Stimulated activated CD8-positive, alpha-beta memory T cell treated with anti-CD3 and anti-CD28 coated beads, Interleukin-12 subunit alpha, Interleukin-12 subunit beta, amount 100 ng/mL, for 24 hours (primary cell): ENCODE data around the gene VPS25.

Experiments used
- DNase-seq: peaks from one replicate; pipeline ENCODE4 v3.0.0-alpha.2; 2020; ENCODE audit errors: extremely low read depth

The VPS25 gene

DNA sequence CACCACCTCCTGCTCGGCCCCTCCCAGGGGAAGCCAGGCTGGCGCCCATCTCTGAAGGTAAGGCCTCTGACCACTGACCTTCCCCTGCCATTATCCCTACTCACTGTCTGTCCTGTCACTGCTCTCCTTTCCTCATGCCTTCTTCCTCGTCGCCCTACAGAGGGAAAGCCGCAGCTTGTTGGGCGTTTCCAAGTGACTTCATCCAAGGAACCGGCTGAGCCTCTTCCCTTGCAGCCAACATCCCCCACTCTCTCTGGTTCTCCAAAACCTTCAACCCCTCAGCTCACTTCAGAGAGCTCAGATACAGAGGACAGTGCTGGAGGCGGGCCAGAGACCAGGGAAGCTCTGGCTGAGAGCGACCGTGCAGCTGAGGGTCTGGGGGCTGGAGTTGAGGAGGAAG is 22.2 kb downstream of the VPS25 start:
- DNase-seq, result no peak

DNA sequence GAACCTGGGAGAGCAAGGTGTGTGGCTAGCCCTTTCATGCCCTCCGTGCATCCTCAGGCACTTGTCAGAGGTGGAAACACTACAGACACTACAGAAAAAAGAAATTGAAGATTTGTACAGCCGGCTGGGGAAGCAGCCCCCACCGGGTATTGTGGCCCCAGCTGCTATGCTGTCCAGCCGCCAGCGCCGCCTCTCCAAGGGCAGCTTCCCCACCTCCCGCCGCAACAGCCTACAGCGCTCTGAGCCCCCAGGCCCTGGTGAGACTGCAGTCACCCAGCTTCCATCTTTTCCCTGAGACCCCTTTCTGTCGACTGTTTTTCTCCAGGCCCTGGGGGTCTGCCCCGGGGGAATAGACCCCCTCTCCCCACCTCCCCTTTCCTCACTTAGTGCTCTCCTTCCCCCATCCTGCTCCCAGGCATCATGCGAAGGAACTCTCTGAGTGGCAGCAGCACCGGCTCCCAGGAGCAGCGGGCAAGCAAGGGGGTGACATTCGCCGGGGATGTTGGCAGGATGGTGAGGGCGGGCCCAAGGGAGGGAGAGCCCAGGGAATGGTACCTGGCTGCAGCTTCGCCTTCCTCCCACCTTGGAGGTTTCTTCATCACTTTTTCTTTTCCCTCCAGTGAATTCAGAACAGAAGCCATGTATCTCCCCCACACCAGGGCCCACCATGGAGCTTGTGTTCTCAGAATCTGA is 23.0 kb downstream of the VPS25 start:
- no peak for DNase-seq

DNA sequence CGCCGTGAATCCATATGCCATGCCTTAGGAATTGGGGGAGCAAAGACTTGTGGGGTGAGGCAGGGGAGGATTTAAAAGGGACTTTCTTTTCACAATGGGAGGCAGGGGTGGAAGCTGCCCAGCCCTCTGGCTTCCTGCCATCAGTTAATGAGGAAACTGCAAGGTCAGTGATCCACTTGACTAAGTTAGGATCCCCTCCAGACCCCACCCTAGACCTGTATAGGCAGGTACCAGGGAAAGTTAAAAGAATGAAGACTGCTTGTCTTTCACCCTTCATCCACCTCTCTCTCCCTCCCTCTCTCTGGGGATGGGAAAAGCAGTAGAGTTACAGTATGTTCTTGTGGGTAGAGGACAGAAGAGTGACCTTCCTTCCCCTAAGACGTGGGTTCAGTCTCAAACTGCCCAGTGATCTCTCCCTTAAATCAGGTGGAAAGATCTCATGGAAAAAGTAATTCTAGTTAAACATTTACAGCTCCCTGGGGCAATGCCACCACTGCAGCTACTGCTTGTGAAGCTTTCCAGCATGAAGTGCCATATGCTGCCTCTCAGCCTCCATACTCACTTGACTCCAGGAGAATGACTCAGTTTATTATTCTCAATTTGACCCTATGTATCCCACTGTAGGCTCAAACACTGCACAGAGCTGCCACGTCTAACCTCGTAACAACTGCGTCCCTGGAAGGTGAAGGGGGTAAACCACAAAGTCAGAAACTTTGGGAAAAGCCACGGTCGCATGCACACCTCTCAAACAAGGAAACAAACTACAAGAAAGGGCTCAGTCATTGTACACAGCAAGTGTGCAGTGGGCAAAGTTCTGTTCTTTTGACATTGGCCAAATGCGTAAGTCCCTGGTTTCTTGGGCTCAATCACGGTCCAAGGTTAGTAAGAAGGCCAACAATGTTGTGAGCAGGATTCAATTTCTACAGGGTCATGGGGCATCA is 24.1 kb downstream of the VPS25 start:
- no peak for DNase-seq

DNA sequence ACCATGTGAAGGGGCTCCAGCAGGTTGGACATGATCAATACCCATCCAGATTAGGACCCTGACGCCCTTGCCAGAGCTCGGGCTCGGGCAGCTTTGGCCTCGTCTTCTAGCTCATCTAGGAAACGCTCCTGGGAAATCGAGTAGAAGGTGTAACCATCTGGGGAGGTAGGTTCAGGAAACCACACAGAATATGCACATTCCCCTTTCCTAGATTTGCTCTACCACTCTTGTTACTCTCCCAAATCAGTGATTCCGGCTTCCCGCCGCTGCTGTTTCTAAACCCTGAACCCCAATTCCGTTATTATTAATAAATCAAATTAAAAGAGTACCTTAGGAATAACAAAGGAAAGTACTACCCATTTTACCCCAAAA is 24.7 kb downstream of the VPS25 start:
- no peak for DNase-seq

DNA sequence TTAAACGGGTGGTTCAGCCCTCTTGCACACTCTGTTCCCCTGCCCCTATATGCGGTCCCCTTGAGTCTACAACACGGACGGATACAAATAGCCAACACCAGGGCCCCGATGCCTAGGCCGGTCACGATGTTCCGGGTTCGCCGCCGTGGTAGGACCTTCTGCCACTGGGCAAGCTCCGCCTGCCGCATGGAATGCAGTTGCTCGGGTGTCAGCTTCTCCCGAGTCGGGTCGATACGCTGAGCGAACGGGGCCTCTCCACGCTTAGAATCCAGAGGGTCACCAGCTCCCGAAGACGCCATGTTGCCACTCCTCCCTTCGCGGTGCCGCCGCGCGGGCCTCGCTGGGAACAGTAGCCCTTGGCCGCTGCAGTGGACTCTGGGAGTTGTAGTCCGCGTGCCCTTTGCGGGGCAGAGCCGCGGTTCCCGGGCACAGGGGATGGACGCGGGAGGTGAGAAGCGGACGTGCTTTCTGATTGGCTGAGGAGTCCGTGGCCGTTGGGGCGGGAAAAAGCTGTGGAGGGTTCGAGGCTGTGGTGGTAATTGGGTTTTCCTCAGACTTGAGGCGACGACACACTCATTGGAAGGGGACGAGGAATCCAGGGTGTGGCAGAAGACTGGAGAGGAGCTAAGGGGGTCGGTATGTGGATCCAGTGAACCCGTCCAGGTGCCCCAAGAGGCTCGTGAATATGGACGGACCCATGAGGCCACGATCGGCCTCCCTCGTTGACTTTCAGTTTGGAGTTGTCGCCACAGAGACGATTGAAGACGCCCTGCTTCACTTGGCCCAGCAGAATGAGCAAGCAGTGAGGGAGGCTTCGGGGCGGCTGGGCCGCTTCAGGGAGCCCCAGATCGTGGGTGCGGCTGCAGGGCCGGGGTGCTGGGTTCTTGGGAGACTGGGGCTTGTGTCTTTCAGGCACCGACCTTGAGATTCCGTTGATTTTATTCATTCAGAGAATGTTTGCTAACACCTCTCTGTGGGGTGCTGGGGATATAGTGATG is 25.4 kb downstream of the VPS25 start, which contains the start of the genes CNTD1 and COA3:
CNTD1 (plus strand) TSS at position 479 of the 998 bp plus-strand sequence; CDS start at position 686, 207 bp downstream.
COA3 (minus strand) TSS at position 322 of the 998 bp plus-strand sequence; CDS start at position 299, 23 bp downstream.
- DNase-seq, result peak; percentile 58

DNA sequence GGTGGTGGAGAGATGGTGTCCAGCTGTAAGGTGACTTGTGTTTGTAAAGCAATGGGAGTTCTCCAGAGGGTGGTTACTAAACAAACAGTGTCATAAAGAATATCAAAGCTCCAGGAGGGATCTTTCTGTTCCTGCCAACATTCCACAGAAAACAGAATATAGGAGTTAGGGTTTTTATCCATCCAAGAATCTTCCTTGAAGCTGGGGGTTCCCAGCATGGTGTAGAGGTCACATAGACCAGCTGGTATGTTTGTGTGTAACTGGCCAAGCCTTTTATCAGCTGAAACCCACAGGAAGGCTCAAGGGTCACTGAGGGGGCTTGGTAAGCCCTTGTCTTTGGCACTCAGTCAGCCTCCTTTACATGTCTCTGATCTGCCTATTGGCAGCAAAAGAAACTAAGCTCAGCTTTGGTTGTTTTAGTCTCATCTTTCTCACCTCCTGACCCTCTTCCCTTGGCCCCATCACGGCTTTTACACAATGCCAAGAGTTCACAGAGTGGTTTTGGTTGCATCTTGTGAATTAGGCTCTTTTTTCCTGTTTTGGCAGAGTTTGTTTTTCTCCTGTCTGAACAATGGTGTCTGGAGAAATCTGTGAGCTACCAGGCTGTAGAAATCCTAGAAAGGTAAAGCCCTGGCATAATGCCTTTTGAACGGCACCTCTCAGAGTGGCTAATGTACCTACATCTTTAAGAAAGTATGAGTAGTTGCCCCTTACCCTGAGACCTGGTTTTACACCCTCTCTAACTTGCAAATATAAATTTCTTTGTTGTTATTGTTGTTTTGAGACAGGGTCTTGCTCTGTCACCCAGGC is 30.0 kb downstream of the VPS25 start:
- DNase-seq, result no peak

DNA sequence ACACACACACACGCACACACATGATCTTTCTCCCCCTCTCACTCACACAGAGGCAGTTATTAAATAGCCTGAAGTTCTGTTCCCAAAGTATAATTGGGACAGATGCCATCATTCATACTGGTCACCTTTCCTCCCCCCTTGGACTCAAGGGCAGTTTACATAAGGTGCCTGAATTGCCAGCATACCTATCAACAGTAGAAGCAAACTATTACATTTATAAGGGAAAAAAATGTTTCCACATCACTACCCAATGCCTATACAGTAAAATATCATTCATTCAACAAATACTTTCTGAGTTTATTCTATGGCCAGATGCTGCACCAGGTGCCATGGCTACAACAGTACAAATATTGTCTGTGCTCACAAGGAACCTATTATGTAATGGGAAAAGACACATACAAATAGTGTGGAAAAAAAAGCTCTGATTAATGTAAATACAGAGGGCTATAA is 31.7 kb downstream of the VPS25 start:
- DNase-seq, result no peak

DNA sequence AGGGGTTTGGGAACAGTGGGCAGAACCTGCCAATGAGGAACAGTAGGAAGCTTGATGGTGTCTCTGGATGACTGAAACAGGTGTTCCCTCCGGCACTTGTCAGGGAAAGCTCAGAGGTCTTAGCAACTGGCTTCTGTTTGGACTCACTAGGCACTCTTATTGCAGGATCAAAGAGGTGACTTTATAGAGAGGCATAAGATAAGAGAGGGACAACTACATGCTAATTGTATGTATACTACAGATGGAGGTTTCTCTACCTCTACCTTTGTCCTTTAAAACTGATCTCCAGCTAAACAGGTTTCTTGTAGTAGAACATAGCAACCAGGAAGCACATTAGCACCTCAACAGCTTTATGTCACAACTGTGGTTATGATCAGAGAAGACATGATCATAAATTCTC is 33.0 kb downstream of the VPS25 start:
- no peak for DNase-seq

DNA sequence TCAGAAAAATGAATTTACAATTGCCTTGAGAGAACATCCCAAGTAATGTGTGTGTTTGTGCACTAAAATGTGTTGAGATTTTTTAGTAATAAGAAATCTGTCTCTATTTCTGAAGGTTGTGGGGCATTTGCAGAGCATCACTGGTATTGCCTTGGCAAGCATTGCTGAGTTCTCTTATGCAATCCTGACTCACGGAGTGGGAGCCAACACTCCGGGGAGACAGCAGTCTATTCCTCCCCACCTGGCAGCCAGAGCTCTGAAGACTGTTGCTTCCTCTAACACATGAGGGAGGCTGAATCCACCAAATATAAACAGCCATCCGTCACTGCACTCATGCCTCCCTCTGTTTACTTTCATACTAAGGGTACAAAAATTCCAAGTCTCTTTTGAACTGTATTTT is 36.0 kb downstream of the VPS25 start:
- DNase-seq, result no peak

DNA sequence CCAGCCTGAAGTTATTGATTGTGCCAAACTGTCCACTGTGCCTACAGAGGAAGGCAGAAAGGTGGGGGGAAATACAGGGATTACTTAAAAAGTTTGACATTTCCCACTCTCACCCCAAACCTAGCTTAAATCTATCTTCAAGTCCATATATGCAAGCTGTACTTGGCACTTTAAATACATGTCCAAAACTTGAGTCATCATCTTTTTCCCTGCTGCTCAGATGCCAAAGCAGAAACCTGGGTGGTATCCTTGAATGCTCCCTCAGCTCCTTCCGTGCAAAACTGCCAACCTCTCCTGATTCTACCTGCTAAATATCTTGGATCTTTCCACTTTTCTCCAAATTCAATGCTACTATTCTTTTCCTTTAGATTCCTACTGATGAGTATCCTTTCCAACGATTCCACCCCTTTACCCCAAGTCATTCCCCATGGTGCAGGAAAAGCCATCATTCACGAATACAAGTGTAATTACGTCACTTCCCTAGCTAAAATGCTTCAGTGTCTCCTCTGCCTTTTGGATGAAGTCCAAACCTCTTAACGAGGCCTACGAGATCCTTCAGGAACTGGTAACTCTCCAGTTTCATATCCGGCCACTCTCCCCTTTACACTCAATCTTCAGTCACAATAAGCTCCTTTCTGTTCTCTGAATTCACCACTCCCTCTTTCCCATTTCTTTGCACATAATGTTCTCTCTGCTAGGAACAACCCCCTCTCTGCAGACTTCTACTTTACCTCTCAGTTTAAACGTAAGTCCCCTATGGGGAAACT is 41.6 kb downstream of the VPS25 start:
- DNase-seq, result no peak

DNA sequence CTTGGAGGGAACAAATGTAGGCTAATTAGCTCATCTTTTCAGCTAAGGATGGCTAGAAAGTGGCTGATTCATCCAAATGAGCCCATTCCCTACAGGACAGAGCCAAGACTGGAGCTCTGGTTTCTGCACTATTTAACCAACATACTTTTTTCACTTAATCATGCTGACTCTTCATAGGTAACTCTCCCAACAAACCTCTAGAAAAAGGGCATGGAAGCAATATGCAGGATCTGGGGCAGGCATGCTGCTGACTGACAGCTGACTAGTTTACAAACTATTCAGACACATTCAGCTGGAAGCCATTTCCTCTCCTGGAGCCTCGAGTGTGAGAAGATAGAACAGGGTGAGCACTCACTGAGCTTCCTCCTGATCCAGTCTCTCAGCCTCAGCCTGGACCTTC is 44.6 kb downstream of the VPS25 start:
- DNase-seq, result no peak

DNA sequence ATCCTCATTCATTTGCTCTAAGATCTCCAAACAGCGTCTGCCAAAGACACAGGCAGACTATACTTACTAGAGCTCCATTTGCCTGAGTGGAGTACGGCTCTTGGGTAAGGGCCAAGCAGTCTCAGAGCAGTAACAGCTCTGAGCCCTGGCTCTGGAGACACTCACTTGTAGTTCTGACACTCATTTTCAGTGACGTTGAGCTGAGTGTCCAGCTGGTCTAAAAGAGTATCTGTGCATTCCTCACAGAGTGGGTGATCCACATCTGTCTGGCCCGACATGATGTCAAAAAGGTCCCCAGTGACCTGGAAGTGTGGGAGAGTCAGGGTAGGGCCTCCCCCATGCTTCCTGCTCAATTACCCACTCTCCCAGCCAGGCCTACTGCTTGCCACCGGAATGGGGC is 45.1 kb downstream of the VPS25 start:
- no peak for DNase-seq

DNA sequence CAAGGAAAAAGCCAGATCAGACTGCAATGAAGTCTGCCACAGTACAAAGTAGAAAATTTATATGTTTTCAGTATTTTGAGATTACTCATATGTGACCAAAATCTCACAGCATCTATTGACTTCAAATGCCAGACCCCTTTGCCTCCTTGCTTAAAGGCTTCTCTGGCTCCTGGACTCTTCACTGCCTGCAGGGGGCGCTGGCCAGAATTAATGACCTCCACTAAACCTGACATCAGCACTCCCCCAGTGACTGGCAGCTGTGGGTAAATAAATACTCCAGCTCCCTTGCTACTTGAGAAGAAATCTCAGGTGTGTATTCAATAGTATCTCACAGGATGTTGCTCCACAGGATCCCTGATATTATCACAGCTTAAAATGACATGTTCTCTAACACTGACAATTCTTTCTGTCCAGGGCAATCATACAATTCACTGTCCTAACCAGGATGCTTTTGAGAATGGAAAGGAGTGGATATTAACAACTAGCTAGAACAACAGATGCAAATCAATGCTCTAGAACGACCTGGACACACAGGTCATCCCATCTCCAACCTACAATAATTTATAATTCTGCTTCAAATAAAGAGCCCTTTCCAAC is 46.8 kb downstream of the VPS25 start:
- peak; percentile 32 for DNase-seq

DNA sequence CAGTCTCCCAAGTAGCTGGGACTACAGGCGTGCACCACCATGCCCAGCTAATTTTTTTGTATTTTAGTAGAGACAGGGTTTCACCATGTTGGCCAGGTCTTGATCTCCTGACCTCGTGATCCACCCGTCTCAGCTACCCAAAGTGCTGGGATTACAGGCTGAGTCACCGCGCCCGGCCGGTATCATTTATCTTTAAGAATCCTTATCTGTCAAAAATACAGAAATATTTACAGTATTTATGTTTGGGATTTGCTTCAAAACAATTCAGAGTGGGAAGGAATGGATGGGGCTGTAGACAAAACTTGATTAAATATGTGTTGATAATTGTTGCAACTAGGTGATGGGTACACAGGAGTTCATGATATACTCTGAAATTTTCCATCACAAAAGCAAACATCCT is 47.9 kb downstream of the VPS25 start:
- DNase-seq, result no peak

DNA sequence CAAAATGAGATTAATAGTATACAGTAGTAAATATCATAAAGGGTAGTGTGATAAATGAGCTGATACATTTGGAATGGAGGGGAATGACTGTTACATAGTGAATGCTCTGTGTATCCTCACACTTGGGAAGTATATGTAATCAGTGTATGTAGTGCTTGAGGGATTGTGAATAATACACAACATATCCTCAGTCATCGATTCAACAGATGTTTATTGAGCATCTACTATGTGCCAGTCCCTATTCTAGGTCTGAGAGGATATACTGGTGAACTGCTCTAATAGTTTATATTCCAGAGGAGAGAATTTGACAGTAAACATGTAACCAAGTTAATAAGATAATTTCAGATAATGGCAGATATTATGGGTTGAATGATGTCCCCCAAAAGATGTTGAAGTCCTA is 54.2 kb downstream of the VPS25 start:
- DNase-seq, result no peak
